HG03175 (cell line): ENCODE measurements around the gene RHBDL3.
"Not testable (repeated sequence)": the region's sequence is repeated elsewhere in the genome, so short reads cannot be mapped to it uniquely, and the experiment has no call there.

Source experiments
- ATAC-seq: cut with Tn5 transposase; IDR thresholded peaks from one replicate; pipeline ENCODE4 v1.9.1; 2021; ENCODE audit warnings: mild to moderate bottlenecking, moderate library complexity; ENCODE audit not compliant: unreplicated experiment

RHBDL3 gene

GRCh38 chr17:32320847-32321246 lies 55.2 kb downstream of the RHBDL3 start:
- no peak for ATAC-seq

- ATAC-seq = no peak
These were observed 57.4 kb downstream of the RHBDL3 start for GRCh38 chr17:32323046-32323445.

- ATAC-seq = no peak
These were observed 58.3 kb downstream of the RHBDL3 start for GRCh38 chr17:32323811-32324491.

GRCh38 chr17:32327911-32328310 lies 62.3 kb downstream of the RHBDL3 start:
- ATAC-seq = no peak

- ATAC-seq = no peak
These were observed 64.5 kb downstream of the RHBDL3 start for GRCh38 chr17:32330147-32330546.

- no peak for ATAC-seq
These were observed 65.8 kb downstream of the RHBDL3 start for GRCh38 chr17:32331243-32332040.

- ATAC-seq = no peak
These were observed 67.6 kb downstream of the RHBDL3 start for GRCh38 chr17:32333187-32333586.

GRCh38 chr17:32335046-32335445 lies 69.4 kb downstream of the RHBDL3 start:
- ATAC-seq = no peak

GRCh38 chr17:32335687-32336086 lies 70.1 kb downstream of the RHBDL3 start:
- no peak for ATAC-seq

GRCh38 chr17:32341141-32341856 lies 75.7 kb downstream of the RHBDL3 start:
- ATAC-seq = no peak

- peak; percentile 85 for ATAC-seq
These were observed 76.4 kb downstream of the RHBDL3 start, which contains the start of gene C17orf75 for GRCh38 chr17:32341857-32342602. C17orf75 (minus strand) TSS chr17:32342173; CDS start chr17:32342139, 34 bp downstream.

GRCh38 chr17:32342603-32343325 lies 77.1 kb downstream of the RHBDL3 start:
- ATAC-seq = no peak

- no peak for ATAC-seq
These were observed 80.4 kb downstream of the RHBDL3 start for GRCh38 chr17:32345951-32346600.

- ATAC-seq = no peak
These were observed 82.8 kb downstream of the RHBDL3 start for GRCh38 chr17:32348483-32348800.

GRCh38 chr17:32349503-32349853 lies 83.8 kb downstream of the RHBDL3 start:
- ATAC-seq = no peak

GRCh38 chr17:32349854-32350665 lies 84.4 kb downstream of the RHBDL3 start, which contains the start of gene ZNF207:
ZNF207 (plus strand) TSS chr17:32350157; CDS start chr17:32350286, 129 bp downstream.
- ATAC-seq = peak; percentile 90

GRCh38 chr17:32350666-32351418 lies 85.2 kb downstream of the RHBDL3 start:
- peak; percentile 33 for ATAC-seq

- ATAC-seq = not testable (repeated sequence)
These were observed 87.1 kb downstream of the RHBDL3 start for GRCh38 chr17:32352734-32353133.
